Activated T-cell treated with anti-CD3 and anti-CD28 coated beads, Interleukin-2, amount 50 U/mL, for 4 hours (primary cell): ENCODE data around the gene ADPRM. TPM values are rescaled to one million over a fixed set of nuclear protein-coding genes. Genes with fewer than 3 reads are reported as not detected.
A peak's percentile ranks its signal among the peaks of the same experiment; 100 is the strongest.

ENCODE experiments used
- ATAC-seq, 2 donors: fragments of 200-7000 bp; cut with Tn5 transposase; one replicate each; pipeline ENCODE4 v1.10.0; 2021
- DNase-seq: peaks from one replicate; pipeline ENCODE4 v3.0.0-alpha.2; 2020
- H3K27me3 Mint-ChIP-seq: one replicate; pipeline ENCODE4 v1.8.0; 2021; ENCODE audit warnings: low read depth, mixed read lengths
- H3K36me3 Mint-ChIP-seq: one replicate; pipeline ENCODE4 v1.8.0; 2022; ENCODE audit warnings: mixed read lengths; ENCODE audit not compliant: insufficient read depth
- H3K4me1 Mint-ChIP-seq: one replicate; pipeline ENCODE4 v1.8.0; 2021; ENCODE audit warnings: low read depth, mixed read lengths
- H3K4me3 Mint-ChIP-seq: one replicate; pipeline ENCODE4 v1.8.0; 2021; ENCODE audit warnings: mild to moderate bottlenecking, moderate library complexity, mixed read lengths
- H3K9me3 Mint-ChIP-seq: one replicate; pipeline ENCODE4 v1.8.0; 2021; ENCODE audit warnings: mixed read lengths
- total RNA-seq, 3 donors: library from RNA; stranded (reverse); gene quantifications; one replicate each; pipeline ENCODE4 v1.2.1, GENCODE V29; 2021

Gene ADPRM
- total RNA-seq, 3 donors from 2014 or later, result 5.9 to 7.7 (median 7.6) TPM

GRCh38 chr17:10741416-10742135, 44.2 kb downstream of the ADPRM start:
- Mint-ChIP-seq H3K4me1 (peaks cover 18% of the 10 kb centered on the region), H3K9me3 (no peaks in the 10 kb centered on the region), H3K27me3 (peaks cover 3% of the 10 kb centered on the region), H3K4me3 (no peak overlapping the region), H3K36me3 (no peaks in the 10 kb centered on the region)
- no peak for DNase-seq
- ATAC-seq, result no peak

- no peaks in the 10 kb centered on the region for H3K36me3 Mint-ChIP-seq
- H3K27me3 Mint-ChIP-seq, result peaks cover 3% of the 10 kb centered on the region
- no peaks in the 10 kb centered on the region for H3K9me3 Mint-ChIP-seq
- ATAC-seq (no peak), DNase-seq (no peak)
- peaks cover 13% of the 10 kb centered on the region for H3K4me1 Mint-ChIP-seq
- no peak overlapping the region for H3K4me3 Mint-ChIP-seq
These were observed 45.0 kb downstream of the ADPRM start for GRCh38 chr17:10742431-10742830.

GRCh38 chr17:10743316-10744009, 46.1 kb downstream of the ADPRM start:
- no peak overlapping the region for H3K4me3 Mint-ChIP-seq
- peaks cover 11% of the 10 kb centered on the region for H3K4me1 Mint-ChIP-seq
- no peaks in the 10 kb centered on the region for H3K36me3 Mint-ChIP-seq
- ATAC-seq (no peak), DNase-seq (no peak)
- H3K9me3 Mint-ChIP-seq, result no peaks in the 10 kb centered on the region
- H3K27me3 Mint-ChIP-seq, result peaks cover 3% of the 10 kb centered on the region

GRCh38 chr17:10744501-10745000, 47.2 kb downstream of the ADPRM start:
- DNase-seq (no peak), ATAC-seq (peak; percentile 40 to 65)
- H3K27me3 Mint-ChIP-seq, result peaks cover 1% of the 10 kb centered on the region
- H3K9me3 Mint-ChIP-seq, result no peaks in the 10 kb centered on the region
- peak overlapping the region; percentile 37 for H3K4me3 Mint-ChIP-seq
- peaks cover 11% of the 10 kb centered on the region for H3K4me1 Mint-ChIP-seq
- H3K36me3 Mint-ChIP-seq, result no peaks in the 10 kb centered on the region

GRCh38 chr17:10745231-10745630, 47.8 kb downstream of the ADPRM start:
- no peak overlapping the region for H3K4me3 Mint-ChIP-seq
- H3K36me3 Mint-ChIP-seq, result no peaks in the 10 kb centered on the region
- H3K4me1 Mint-ChIP-seq, result peaks cover 11% of the 10 kb centered on the region
- no peaks in the 10 kb centered on the region for H3K9me3 Mint-ChIP-seq
- no peak for ATAC-seq
- H3K27me3 Mint-ChIP-seq, result no peaks in the 10 kb centered on the region
- no peak for DNase-seq

GRCh38 chr17:10748531-10749181, 51.3 kb downstream of the ADPRM start:
- H3K4me3 Mint-ChIP-seq, result no peak overlapping the region

GRCh38 chr17:10750210-10750609, 52.8 kb downstream of the ADPRM start:
- Mint-ChIP-seq H3K27me3 (no peaks in the 10 kb centered on the region), H3K36me3 (no peaks in the 10 kb centered on the region), H3K4me1 (no peaks in the 10 kb centered on the region), H3K9me3 (no peaks in the 10 kb centered on the region), H3K4me3 (no peak overlapping the region)
- DNase-seq (no peak), ATAC-seq (no peak)

More at GRCh38 chr17:10748531-10749181, 51.3 kb downstream of the ADPRM start:
- Mint-ChIP-seq H3K4me1 (peaks cover 11% of the 10 kb centered on the region), H3K27me3 (no peaks in the 10 kb centered on the region), H3K9me3 (no peaks in the 10 kb centered on the region), H3K36me3 (no peaks in the 10 kb centered on the region)
- no peak for ATAC-seq
- DNase-seq, result no peak

GRCh38 chr17:10751563-10751962, 54.2 kb downstream of the ADPRM start:
- DNase-seq (no peak), ATAC-seq (no peak)
- Mint-ChIP-seq H3K27me3 (no peaks in the 10 kb centered on the region), H3K9me3 (no peaks in the 10 kb centered on the region), H3K36me3 (no peaks in the 10 kb centered on the region), H3K4me3 (no peak overlapping the region), H3K4me1 (no peaks in the 10 kb centered on the region)

GRCh38 chr17:10752696-10753095, 55.3 kb downstream of the ADPRM start:
- no peak for DNase-seq
- Mint-ChIP-seq H3K9me3 (no peaks in the 10 kb centered on the region), H3K4me3 (no peak overlapping the region), H3K36me3 (no peaks in the 10 kb centered on the region), H3K27me3 (no peaks in the 10 kb centered on the region), H3K4me1 (no peaks in the 10 kb centered on the region)
- ATAC-seq, result no peak

- no peak for ATAC-seq
- Mint-ChIP-seq H3K4me1 (no peaks in the 10 kb centered on the region), H3K27me3 (no peaks in the 10 kb centered on the region), H3K4me3 (no peak overlapping the region), H3K9me3 (no peaks in the 10 kb centered on the region), H3K36me3 (no peaks in the 10 kb centered on the region)
- DNase-seq, result peak; percentile 9
These were observed 56.7 kb downstream of the ADPRM start for GRCh38 chr17:10754109-10754508.

GRCh38 chr17:10754861-10755591, 57.6 kb downstream of the ADPRM start:
- Mint-ChIP-seq H3K27me3 (no peaks in the 10 kb centered on the region), H3K36me3 (no peaks in the 10 kb centered on the region), H3K4me3 (no peak overlapping the region), H3K9me3 (no peaks in the 10 kb centered on the region), H3K4me1 (no peaks in the 10 kb centered on the region)
- ATAC-seq (no peak), DNase-seq (no peak)

GRCh38 chr17:10755592-10756127, 58.3 kb downstream of the ADPRM start:
- DNase-seq, result no peak
- no peaks in the 10 kb centered on the region for H3K36me3 Mint-ChIP-seq
- no peak overlapping the region for H3K4me3 Mint-ChIP-seq
- ATAC-seq, result no peak
- no peaks in the 10 kb centered on the region for H3K4me1 Mint-ChIP-seq
- H3K9me3 Mint-ChIP-seq, result no peaks in the 10 kb centered on the region
- H3K27me3 Mint-ChIP-seq, result no peaks in the 10 kb centered on the region

GRCh38 chr17:10756185-10756584, 58.8 kb downstream of the ADPRM start:
- Mint-ChIP-seq H3K4me3 (no peak overlapping the region), H3K9me3 (no peaks in the 10 kb centered on the region), H3K4me1 (no peaks in the 10 kb centered on the region), H3K27me3 (no peaks in the 10 kb centered on the region), H3K36me3 (no peaks in the 10 kb centered on the region)
- no peak for DNase-seq
- ATAC-seq, result no peak

- Mint-ChIP-seq H3K36me3 (no peaks in the 10 kb centered on the region), H3K9me3 (no peaks in the 10 kb centered on the region), H3K4me3 (no peak overlapping the region), H3K4me1 (no peaks in the 10 kb centered on the region), H3K27me3 (no peaks in the 10 kb centered on the region)
- DNase-seq, result no peak
- ATAC-seq, result no peak
These were observed 59.2 kb downstream of the ADPRM start for GRCh38 chr17:10756619-10757018.
